NOMO-1 treated with DMSO at 0.1 percent for 48 hours (cell line): ENCODE results near the gene DSCAML1.

Source experiments
- DNase-seq: peaks from one replicate; lab custom pipeline; 2025; ENCODE audit not compliant: unreplicated experiment; lab: John Stamatoyannopoulos, UW

The DSCAML1 gene

DNA sequence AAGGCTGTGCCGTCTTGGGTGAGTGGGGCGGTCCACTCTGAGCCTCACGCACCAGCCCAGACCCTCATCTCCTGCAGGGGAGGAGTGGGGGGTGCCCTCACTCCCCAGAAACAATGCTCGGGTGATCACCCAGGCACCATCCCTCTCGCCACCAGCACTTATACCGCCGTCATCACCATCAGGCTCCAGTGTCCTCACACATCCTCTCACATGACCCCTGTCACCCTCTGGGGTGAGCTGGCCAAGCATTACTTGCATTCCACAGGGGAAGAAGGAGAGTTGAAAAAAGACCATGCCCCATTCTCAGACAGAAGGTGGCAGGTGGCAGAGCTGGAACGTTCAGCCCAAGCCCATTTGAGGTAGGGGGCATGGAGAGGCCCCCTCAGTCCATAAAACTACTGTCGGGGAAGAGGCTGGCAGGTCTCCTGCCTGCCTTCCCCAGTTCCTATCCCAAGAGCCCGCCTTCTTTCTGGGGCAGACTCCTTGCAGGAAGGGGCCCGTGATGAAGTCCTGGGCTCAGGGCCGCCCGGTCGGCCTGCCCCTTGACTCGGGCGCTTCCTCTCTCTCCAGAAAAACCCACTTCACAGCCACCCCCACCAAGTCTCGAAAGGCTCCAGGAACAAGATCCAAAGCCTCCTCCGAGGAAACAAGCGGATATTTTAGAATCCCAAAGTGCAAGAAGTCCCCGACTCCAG lies 153.3 kb downstream of the DSCAML1 start:
- no peak for DNase-seq

DNA sequence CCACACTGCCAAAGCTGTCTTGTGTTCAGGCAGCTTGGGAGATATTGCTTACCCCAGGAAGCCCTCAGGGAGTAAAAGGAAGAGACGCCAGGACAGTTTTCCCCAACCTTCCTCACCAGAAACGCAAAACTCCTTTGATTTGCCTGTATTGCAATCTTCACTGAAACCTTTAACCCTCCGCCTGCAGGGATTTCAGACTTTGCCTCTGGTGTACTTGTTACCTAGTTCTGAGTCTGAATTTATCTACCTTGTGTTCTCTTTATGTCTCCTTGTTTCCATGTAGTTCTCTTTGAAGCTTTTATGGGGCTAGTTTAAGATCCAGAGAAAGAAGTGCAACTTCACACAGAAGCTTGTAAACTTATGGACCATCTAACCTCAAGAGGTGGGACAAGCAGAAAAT lies 154.2 kb downstream of the DSCAML1 start:
- no peak for DNase-seq

DNA sequence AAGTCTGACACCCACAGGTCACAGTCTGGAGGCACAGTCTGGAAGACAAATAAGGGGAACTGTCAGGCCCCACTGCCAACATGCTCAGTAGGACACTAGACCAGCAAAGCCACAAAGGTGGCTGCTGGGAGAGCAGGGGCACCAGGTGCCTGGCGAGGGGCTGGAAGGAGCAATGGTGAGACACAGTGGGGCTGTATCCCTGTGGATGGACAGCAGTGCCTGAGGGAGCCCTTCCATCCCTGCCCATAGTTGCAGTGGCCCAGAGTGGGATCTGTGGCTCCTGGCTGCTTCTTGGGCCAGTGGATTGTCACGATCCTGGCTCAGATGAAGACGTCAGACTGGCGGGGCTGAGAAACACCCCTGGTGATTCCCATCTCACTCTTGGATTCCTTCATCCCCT lies 154.6 kb downstream of the DSCAML1 start:
- DNase-seq, result no peak

DNA sequence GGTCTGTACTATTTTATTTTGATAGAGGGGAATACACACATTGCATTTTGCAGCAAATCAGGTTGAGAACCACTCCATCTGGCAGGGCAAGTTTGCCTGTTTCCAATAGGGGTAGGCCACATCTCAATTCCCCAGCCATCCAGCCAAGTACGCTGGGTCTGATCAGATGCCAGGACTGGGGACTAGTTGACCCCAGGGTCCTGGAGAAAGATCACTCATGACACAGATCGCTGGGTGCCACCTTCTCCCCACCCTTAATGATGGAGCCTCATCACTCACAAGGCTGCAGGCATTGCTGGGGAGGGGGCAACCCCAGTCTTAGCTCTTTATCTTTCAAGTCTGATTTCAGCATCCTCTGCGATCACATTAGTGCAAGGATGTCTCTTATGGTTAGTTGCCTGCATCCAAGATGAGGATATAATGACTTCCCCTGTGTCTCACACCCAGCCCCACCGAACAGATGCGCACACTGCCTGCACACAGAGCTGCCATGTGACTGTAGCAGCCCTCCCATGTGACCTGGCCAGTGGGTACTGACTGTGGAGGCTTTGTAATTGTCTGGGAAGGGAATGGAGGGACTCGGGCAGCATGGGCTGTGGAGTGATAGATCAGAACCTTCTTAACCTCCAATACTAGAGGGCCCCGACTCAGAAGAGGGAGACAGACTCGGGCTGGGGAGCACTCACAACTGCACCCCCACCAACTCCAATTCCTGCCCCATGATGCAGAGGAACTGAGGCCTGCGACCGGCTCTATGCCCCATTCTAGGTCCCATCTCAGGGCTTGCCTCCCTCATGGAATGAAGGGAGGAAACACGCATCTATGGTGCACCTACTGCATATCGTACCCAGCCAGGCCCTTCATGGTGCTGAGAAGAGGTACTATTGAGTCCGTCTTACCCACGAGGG lies 155.8 kb downstream of the DSCAML1 start:
- DNase-seq, result no peak

DNA sequence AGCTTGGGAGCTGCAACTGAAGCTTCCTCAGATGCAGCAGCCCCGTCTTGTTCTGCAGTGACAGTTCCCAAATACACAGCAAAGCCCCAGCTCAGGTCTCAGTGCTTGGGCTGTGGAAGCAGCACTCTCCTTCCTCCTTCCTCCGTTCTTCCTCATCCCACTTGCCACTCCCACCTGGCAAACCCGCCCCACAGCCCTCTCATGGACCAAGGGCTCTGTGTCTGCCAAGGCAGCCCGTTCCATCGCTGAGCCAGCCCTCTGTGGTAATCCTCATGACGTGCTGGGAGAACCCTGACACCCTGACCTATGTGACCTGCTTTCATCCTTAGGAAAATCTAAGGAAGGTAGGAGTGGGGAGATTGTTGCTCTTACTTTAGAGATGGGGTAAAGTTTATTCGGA lies 157.0 kb downstream of the DSCAML1 start:
- no peak for DNase-seq

DNA sequence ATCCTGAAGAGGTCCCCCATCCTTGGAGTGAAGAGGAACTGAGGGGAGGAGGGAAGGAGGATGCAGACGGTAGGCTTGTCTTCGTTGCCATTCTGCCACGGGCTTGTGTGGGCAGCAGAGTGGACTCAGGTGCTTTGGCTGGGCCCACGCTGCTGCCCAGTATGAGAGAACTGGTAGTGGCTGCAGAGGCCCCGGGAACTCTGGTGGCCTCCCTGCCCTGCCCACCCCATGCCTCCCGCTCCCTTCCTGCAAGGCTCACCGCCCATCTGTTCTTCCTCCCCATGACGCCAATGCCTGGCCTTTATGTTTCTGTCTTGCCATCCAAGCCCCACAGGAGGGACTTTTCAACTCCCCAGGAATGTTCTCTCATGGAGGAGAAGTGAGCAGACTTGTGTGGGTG lies 157.4 kb downstream of the DSCAML1 start:
- no peak for DNase-seq

DNA sequence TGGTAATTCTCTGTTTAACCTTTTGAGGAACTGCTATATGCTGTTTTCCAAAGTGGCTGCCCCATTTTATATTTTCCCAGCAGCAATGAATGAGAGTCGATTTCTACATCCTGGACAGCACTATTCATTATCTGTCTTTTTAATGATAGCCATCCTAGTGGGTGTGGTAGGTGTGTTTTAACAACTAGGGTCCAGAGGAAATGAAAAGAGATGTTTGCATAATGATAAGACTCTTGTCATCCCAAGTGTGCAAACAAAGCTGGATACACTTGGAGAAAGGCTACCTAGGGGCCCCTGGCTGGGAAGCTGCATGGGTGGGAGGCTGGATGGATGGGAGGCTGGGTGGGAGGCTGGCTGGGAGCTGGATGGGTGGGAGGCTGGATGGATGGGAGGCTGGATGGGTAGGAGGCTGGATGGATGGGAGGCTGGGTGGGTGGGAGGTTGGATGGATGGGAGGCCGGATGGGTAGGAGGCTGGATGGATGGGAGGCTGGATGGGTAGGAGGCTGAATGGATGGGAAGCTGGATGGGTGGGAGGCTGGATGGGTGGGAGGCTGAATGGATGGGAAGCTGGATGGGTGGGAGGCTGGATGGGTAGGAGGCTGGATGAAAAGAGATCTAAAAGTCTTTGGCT lies 158.0 kb downstream of the DSCAML1 start:
- DNase-seq, result no peak

DNA sequence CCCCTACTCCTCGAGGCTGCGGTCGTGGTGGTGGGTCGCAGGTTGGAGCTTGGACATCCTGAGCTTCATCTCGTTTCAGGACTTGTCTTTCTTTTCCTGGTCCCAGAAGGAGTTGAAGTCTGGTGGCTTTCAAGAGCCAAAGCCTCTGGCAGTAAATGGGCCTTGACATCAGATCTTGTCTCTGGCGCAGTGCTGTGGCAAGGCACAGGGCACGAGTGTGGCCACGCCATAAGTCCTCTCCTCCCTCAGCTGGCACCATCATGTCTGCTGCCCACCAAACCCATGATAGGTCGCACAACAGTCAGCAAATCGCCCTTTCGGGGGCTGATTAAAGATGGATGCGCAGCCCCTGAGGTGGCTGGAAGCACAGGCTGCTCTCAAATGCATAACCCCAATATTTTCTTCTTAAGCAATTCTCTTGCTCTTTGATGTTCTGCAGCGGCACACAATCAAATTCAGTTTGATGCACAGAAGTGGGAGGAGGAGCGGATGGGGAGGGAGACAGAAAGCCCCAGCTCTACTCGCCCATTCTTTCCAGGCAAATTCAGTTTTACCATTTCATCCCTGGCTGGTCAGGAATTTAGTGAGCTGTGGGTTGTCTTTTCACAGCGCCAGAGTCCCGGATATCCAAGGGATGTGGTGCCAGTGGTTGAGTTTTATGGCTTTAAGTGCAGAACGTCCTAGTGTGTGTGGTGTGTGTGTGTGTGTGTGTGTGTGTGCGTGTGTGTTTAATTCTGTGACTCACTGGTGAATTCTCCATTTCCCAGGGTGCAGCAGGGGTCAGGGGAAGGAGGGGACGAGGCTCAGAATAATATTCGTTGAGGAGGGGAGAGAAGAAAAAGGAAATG lies 162.0 kb downstream of the DSCAML1 start:
- no peak for DNase-seq

DNA sequence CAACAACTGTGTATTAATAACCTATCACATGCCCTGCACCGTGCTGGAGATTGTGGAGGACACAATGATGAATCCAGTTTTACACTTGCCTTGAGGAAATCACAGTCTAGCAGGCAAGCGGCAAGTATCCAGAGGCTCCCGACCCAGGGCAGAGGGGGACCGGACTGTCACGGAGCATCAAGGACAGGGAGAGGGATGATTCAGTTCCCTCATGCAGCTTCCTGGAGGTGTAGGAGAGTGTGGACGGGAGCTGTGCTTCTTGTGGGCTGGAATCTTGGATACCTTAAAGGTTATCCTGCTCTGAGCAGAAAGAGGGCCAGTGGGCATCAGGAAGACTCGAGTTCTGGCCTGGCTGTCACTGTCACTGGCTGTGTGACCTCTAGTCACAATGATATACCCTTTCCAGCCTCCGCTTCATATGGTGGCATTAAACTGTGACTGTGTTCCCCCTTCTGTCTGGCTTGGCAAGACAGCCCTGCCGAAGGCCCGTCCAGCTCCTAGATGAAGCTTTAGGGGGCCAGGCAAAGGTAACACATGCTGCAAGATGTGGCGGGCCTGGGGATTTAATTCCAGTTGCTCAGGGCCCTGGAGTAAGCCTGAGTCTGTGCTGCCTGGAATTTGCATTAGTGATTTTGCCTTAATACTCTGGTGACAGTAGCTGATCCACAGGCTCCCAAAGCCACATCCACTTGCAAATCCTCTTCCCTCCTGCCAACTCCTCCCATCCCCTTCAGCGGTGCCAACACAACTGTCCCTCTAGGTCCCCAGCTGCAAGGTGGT lies 162.8 kb downstream of the DSCAML1 start:
- no peak for DNase-seq

DNA sequence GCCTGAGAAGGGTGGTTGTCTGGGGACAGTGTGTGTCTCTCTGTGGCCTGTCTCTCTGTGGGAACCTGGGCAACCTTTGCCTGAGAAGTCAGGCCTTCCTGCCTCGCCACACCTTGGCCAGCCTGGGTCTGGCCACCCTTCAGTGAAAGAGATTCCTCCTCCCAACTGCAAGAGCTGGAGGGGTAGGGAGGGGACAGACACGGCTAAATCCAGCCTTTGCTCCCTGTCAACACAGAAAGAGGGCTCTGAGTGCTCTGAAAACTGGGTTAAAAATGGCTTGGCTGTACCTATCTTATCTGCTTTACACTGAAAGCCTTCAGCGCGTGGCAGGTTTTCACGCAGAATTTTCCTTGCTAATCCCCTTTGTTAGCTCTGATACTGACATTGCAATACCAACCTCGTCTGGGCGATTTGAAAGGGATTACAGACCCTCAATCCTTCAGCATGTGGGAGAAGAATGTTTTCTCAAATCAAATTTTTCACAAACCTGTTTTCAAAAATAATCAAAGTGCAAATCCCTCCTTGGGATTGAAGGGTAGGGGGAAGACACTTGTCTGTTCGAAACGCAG lies 163.7 kb downstream of the DSCAML1 start:
- DNase-seq, result no peak

DNA sequence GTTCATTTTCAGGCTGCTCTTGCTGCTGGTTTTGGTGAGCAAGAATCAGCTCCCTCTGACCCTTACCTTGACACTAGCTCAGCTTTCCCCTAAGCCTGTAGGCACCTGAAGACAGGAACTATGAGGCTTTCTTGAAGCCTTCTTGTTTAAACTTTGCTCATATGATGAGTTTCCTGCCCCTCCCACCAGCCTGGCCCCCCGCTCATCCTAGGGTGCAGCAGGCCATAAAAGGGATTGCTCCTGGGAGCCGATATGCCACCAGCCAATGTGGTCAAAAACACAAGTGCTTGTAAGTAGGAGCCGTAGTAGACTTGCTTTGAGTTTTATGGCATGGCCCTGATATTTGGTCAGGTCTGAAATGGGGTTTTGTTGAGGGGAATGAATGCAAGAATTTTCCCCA lies 164.7 kb downstream of the DSCAML1 start:
- no peak for DNase-seq

DNA sequence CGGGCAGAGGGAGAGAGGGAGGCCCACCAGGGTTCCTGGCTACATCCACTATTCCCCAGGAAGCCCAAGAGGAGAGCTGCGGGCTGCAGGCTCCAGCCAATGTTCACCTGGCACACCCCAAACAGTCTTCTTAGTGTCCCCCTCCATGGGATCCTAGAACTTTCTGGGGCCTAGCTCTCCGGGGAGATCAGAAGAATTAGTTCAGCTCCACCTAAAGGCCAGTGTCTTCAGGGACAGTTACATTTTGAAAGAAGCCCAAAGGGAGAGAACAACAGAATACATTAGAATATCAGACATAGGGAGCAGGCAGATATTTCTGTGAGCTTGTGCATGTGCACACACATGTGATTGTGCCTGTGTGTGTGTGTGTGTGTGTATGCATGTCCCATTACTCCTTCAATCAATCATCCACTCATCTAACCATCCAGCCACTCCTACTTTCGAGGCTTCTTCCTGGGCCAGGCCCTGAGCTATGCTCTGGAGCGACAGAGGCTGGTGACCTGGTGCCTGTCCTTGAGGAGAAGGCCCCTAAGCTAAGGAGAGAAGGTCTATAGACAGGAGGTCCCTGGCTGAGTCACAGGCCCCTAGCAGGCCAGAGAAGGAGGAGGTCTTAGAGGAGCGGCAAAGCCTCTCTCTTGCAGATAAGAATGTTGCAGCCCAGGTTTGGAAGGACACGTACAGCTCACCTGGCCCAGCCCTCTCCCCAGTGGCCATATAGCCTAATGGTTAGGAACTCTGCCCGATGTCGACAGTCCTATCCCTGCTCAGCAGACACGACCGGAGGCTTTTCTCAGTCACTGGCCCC lies 165.5 kb downstream of the DSCAML1 start:
- no peak for DNase-seq

DNA sequence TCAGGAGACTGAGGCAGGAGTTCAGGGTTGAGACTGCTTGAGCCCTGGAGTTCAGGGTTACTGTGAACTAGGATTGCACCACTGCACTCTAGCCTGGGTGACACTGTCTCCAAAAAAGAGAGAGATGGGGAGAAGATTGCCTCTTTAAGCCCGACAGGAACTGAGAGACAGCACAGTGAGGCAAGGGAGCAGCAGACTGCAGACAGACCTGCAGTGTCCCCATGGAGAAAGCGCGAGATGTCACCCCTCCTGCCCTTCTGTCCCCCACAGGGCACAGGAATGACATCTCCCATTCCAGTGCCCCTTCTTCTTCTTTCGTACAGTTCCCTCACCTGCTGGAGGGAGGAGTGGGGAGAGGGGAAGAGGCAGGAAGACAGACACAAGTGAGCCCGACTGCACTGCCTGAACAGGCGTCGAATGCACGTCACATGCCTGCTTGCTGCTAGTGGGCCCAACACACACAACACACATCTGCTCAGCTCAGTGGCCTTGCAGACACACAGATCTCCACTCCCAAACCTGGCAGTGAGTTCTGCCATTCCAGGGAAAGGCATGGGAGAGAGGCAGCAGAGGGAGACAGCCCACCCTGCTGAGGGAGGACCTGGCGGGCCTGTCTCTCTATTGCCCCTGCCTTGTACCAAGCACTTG lies 167.0 kb downstream of the DSCAML1 start:
- DNase-seq, result no peak

DNA sequence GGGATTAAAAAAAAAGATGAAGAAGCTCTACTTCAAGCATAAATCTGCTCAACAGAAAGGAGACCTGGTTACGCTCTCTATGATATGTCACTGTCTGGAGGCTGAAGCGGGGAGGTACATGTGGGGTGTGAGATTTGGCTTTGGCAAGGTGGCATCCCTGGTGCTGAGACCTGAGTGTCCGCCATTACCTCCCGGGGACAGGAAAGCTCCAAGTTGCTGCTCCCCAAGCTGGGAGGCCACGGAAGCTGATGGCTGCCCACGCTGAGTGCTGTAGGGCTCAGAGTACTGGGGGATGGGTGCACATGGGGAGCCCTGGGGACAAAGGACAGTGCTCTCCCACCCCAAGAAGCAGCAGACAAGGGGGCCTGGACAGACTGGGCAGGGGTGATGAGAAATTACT lies 167.9 kb downstream of the DSCAML1 start:
- DNase-seq, result no peak

DNA sequence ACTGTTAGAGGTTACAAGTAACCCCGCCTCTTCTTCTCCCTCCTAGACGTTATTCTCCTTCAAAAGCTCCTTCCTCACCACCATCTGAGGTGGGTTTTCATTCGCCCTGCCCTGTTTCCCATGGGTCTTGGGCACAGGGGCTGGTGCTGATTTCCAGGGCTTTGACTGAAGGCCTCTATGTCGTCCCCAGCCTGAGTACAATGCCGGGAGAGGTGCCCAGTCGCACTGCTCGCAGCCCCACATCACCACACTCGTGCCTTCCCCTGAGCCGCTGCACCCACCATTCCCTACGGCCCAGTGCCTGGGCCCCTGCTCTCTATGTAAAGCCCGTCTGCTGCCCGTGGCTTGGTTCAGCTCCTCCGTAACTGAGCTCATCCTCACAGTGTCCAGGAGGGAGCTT lies 169.8 kb downstream of the DSCAML1 start:
- no peak for DNase-seq

DNA sequence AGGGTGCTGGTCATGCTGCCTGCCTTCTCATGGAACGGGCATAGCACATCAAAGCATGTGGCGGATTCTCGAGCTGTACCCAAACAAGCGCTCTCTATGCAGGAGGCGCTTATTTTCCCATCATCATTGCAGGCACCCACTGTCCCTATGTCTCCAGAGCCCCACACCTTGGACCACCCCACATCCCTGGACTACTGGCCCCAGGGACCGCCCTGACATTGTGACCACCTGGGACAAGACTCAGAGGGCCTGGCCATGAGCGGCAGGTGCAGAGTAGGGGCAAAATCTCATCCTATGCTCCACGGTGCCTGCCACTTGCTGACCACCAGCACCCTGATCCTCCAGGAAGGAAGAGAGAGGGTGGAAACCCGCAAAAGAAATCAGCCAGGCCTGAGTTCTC lies 170.4 kb downstream of the DSCAML1 start:
- DNase-seq, result no peak

DNA sequence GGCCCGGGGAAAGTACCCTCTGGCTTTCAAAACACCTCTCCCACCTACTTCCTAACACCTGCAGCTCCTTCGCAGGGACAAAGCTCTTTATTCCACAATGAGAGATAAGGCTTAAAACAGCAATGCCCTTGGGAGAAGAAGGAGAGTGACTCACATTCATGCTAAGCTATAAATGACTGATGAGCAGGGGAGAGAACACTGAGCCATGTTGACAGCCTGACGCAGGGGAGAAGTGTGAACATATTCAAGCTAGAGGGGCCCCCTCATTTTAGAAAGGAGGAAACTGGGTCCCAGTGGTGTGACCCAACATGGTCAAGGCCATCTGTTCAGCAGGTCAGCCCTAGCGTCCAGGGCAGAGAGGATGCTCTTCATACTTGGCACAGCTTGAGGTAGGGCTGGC lies 171.8 kb downstream of the DSCAML1 start:
- DNase-seq, result no peak

DNA sequence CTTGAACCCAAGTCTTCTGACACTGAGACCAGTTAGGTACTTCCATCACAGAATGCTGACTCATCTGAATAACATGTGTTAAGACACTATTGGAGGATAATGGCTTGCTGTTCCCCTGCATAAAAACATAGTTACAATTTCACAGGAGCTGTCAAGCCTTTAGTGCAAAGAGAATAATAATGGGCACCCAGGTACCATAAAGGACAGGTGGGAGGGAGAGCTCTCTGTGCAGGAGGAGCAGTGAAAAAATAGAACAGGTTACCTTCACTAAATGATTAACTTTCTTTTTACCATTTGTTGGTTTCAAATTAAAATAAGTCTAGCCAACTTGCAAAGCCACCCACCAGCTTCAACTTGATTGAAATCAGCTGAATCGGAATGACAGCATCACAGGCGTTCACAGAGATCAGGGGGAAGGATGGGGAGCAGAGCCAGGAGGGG lies 173.2 kb downstream of the DSCAML1 start:
- no peak for DNase-seq

DNA sequence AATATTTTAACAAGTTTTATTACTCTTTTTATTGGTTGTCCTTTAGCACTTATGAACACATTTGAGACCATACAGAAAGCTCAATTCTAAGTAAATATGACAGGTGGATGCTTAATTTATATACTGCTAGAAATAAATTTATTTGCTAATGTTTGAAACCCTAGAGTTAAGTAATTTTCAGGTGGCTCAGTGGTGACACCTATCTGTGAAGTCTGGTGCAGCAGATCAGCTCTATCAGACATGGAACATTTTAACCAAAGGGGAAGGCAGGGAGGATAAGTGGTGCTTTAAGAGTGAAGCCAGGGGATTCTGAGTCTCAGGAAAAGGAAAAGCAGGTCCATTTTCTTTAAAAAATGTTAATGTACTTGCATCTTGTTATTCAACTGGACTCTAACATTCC lies 175.8 kb downstream of the DSCAML1 start:
- DNase-seq, result no peak
